RWPE1 (cell line): Measurements from ENCODE around the gene HES2.
A peak's percentile ranks its signal among the peaks of the same experiment; 100 is the strongest.

ENCODE experiments used
- CTCF ChIA-PET: fragments of 350-600 bp; sonication (Branson Sonifier 250); formaldehyde crosslinking; extraction: SDS; loops from one replicate; lab custom pipeline; 2021; lab: Yijun Ruan, JAX
- POLR2A ChIA-PET: fragments of 400-600 bp; formaldehyde crosslinking; extraction: SDS; loops from one replicate; lab custom pipeline; 2020; ENCODE audit warnings: antibody characterized with exemption; ENCODE audit not compliant: low non-redundant PET; lab: Yijun Ruan, JAX
- DNase-seq: peaks from one replicate; pipeline ENCODE4 v3.0.0; 2012; ENCODE audit warnings: low spot score
- H3K27ac ChIP-seq: fragments of 450-650 bp; 2 replicates; pipeline ENCODE4 v1.5.1; 2017
- TF ChIP-seq, protein P1 (sequence below): fragments of 450-650 bp; conservative IDR thresholded peaks from 2 replicates; pipeline ENCODE4 v1.5.1; 2017; ENCODE audit warnings: low read depth, mild to moderate bottlenecking

Gene HES2

DNA sequence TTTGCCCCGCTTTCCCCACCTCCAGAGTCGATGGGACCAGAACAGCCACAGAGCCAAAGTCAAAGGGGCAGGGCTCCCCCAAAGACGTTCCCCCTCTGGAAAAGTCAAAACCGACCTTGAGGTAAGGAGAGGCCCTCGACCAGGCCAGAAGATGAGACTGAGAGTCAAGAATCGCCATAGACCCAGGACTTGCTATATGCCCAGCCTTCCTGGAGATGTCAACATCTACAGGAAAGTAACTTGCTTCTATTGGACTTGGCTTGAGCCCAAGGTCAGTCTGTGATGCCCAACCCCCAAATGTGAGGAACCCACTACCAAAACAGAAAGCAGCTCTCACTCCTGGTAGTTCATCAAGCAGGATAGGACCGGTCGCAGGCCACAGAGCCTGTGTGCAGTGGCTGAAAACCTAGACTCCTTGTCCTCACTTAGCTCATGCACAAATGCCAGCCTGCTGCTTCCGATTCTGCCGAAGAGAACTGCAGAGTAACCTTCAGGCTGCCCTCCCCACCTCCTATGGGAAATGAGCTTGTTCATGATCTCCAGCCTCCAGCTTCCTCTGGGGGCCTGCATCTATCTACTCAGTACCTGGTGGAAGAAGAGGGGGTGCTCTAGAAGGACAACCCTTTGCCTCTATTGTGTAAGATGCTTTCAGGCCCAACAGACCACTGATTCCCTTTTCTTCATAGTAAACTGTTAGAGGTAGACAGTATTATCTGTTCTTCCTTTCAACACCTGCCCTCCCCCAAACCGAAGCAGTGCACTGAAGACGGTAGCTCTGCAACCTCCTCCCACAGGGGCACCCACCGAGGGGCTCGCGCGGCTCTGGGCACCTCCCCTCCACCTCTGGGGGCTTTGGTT lies 27.5 kb downstream of the HES2 start:
- no peak for DNase-seq
- TF ChIP-seq, protein P1, sequence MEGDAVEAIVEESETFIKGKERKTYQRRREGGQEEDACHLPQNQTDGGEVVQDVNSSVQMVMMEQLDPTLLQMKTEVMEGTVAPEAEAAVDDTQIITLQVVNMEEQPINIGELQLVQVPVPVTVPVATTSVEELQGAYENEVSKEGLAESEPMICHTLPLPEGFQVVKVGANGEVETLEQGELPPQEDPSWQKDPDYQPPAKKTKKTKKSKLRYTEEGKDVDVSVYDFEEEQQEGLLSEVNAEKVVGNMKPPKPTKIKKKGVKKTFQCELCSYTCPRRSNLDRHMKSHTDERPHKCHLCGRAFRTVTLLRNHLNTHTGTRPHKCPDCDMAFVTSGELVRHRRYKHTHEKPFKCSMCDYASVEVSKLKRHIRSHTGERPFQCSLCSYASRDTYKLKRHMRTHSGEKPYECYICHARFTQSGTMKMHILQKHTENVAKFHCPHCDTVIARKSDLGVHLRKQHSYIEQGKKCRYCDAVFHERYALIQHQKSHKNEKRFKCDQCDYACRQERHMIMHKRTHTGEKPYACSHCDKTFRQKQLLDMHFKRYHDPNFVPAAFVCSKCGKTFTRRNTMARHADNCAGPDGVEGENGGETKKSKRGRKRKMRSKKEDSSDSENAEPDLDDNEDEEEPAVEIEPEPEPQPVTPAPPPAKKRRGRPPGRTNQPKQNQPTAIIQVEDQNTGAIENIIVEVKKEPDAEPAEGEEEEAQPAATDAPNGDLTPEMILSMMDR = no peak
- ChIA-PET POLR2A (interaction anchor here (0.7 kb wide), 1 partner anchor 24 kb away, joined by 5 read pairs; no protein-coding TSS in a partner anchor), CTCF (interaction anchor here (1.0 kb wide), 2 partner anchors 12 to 32 kb away, joined by 3 to 4 read pairs; no protein-coding TSS in a partner anchor)
- H3K27ac ChIP-seq = peak overlapping the region; percentile 95

DNA sequence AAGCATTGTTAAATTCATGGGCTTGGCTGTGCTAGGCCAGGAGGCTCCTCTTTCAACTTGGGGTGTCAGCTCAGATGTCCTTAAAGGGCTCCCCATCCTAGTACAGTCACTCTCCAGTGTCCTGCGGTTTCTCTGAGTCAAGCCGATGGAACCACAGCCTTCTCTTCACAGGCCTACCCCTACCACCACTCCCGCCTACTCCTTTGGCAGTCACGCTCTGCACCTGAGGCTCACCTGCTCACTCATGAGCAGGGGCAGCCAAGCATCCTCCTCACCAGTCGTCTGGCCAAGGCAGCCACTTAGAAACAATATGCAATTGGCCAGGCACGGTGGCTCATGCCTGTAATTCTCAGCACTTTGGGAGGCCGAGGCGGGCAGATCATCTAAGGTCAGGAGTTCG lies 29.7 kb downstream of the HES2 start:
- ChIA-PET CTCF (interaction anchor here (0.9 to 1.1 kb wide), 2 partner anchors 16 to 48 kb away, joined by 3 to 6 read pairs; no protein-coding TSS in a partner anchor), POLR2A (interaction anchor here (0.6 to 0.8 kb wide), 2 partner anchors 9 to 23 kb away, joined by 4 read pairs; no protein-coding TSS in a partner anchor)
- peak overlapping the region; percentile 95 for H3K27ac ChIP-seq
- TF ChIP-seq, protein P1 = no peak
- DNase-seq = no peak

DNA sequence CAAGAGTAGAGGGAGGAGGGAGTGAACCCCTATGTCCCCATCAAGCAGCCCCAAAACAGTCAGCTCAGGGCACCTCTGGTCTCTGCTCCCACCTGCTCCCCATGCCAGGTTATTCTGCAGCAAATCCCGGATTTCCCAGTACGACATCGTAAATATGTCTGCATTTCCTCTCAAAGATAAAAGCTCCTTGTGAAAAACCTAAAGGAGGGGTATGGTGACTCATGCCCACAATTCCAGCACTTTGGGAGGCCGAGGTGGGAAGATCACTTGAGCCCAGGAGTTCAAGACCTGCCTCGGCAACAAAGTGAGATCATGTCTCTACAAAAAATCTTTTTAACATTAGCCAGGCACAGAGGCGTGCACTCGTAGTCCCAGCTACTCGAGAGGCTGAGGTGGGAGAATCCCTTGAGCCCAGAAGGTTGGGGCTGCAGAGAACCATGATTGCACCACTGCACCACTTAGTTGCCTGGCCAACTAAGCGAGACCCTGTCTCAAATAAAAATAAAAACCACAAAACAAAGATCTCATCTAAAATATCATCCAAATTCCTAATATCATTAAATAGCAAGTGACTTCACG lies 33.3 kb downstream of the HES2 start:
- DNase-seq = peak; percentile 46
- POLR2A ChIA-PET = interaction anchor here (0.7 to 1.8 kb wide), 3 partner anchors 15 to 28 kb away, joined by 4 to 6 read pairs (median 5); no protein-coding TSS in a partner anchor
- TF ChIP-seq, protein P1 = no peak
- H3K27ac ChIP-seq = peak overlapping the region; percentile 99
- CTCF ChIA-PET = interaction anchor here (0.6 to 1.2 kb wide), 2 partner anchors 14 to 38 kb away, joined by 3 to 4 read pairs; no protein-coding TSS in a partner anchor

DNA sequence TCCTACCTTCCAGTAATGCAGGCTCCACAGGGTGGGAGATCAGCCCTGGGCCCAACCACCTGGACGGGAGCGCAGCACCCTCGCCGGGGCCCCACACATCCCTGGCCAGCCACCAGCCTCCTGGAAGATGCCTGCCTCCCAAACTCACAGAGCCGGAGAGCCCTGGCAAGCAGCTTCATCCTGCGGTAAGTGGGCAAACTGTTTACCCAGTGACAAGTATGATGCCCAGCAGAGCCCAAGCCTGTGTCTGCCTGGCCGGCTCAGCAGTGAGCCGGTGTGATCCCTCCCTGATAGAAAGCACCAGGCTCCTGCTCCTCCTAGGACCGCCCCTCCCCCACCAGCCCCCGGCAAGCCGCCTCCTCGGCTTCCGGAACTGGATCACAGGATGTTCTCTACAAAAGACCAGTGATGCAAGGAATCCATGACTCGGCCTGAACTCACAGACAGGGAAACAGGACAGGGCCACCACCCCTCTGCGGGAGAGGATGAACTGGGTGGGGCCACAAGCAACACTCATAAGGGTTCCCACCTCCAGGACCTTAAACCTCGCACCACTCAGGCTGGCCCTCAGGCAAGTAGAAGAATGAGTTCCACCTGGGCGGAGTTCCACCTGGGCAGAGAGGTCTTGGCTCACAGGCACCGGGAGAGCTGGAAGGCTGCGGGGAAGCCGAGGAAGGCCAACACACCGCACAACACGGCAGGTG lies 34.1 kb downstream of the HES2 start:
- DNase-seq = peak; percentile 97
- ChIA-PET CTCF (interaction anchor here (1.2 kb wide), 1 partner anchor 38 kb away, joined by 3 read pairs; no protein-coding TSS in a partner anchor), POLR2A (interaction anchor here (0.7 to 1.8 kb wide), 3 partner anchors 14 to 27 kb away, joined by 4 to 6 read pairs (median 5); no protein-coding TSS in a partner anchor)
- H3K27ac ChIP-seq = peak overlapping the region; percentile 99
- TF ChIP-seq, protein P1 = no peak

DNA sequence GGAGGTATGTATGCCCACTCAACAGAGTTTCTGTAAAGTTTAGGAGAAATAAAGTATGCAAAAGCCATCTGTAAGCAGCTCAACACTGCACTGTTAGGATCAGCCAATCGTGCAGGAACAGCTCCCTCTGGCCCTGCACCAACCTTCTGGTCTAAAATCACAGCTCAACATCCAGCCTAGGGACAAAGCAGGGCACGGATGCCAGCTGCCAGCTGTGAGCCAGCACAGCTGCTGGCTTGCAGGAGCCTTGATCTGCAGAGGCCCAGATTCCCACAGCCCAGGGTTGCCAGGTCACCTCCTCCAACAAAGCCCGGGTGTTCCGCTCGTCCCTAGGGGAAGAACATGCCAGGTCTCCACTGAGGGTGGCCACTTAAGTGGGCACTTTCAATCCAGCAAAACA lies 34.8 kb downstream of the HES2 start:
- POLR2A ChIA-PET = interaction anchor here (1.7 to 1.8 kb wide), 2 partner anchors 17 to 26 kb away, joined by 4 to 6 read pairs; no protein-coding TSS in a partner anchor
- peak; percentile 32 for DNase-seq
- peak overlapping the region; percentile 99 for H3K27ac ChIP-seq
- CTCF ChIA-PET = interaction anchor here (0.6 to 1.0 kb wide), 3 partner anchors 22 to 822 kb away, joined by 3 to 4 read pairs (median 3); no protein-coding TSS in a partner anchor
- TF ChIP-seq, protein P1 = no peak
